ENCODE results near the gene DGKE.

DNA sequence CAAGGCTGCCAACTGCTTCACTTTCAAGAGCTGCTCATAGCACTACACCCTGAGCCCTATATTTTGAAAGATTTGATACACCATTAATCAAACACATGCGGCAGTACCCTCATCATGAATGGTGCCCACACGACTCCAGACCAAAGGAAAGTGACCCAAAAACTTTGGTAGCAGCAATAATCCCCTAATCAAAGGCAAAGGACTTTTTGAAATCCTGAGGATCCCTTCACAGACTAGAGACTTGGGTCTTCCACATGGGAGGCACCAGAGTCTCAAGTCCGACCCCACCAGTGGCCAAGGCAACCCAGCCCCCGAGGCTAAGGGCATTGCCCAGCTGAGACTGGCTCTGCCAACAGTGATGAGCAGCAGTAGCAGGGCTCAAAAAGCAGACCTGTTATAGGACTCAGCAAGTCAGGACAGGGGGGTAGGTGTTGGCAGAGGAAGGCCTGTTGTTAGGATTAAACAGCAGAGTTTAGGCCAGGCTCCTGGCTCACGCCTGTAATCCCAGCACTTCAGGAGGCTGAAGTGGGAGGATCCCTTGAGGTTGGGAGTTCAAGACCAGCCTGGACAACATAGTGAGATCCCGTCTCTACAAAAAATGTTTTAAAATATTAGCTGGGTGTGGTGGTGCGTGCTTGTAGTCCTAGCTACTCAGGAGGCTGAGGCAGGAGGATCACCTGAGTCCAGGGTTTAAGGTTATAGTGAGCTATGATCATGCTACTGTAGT lies 76.7 kb downstream of the DGKE start:
- TF ChIP-seq ZNF292 (tag by site-specific recombination; IDR thresholded peaks at IDR 0.05; ENCODE audit: borderline replicate concordance, low read depth) (no peak), CTCF (tag by site-specific recombination; IDR thresholded peaks at IDR 0.05) (no peak), ZNF629 (tag by site-specific recombination; IDR thresholded peaks at IDR 0.05) (no peak), ZNF146 (tag by site-specific recombination; IDR thresholded peaks at IDR 0.05) (no peak), ZBTB7A (tag by site-specific recombination; IDR thresholded peaks at IDR 0.05; ENCODE audit: low read depth) (no peak), ZNF274 (IDR thresholded peaks at IDR 0.05; ENCODE audit: low read length) (no peak), ZNF274 (tag by site-specific recombination; IDR thresholded peaks at IDR 0.05; ENCODE audit: borderline replicate concordance) (no peak), SP2 (tag by site-specific recombination; IDR thresholded peaks at IDR 0.05) (no peak), ZNF426 (tag by site-specific recombination; IDR thresholded peaks at IDR 0.05) (no peak), ZBTB21 (tag by site-specific recombination; IDR thresholded peaks at IDR 0.05) (no peak)
- TF ChIP-seq, protein P1, sequence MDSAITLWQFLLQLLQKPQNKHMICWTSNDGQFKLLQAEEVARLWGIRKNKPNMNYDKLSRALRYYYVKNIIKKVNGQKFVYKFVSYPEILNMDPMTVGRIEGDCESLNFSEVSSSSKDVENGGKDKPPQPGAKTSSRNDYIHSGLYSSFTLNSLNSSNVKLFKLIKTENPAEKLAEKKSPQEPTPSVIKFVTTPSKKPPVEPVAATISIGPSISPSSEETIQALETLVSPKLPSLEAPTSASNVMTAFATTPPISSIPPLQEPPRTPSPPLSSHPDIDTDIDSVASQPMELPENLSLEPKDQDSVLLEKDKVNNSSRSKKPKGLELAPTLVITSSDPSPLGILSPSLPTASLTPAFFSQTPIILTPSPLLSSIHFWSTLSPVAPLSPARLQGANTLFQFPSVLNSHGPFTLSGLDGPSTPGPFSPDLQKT (IDR thresholded peaks at IDR 0.05; ENCODE audit: borderline replicate concordance, low read depth, low read length), result no peak
- TF ChIP-seq, protein P2, sequence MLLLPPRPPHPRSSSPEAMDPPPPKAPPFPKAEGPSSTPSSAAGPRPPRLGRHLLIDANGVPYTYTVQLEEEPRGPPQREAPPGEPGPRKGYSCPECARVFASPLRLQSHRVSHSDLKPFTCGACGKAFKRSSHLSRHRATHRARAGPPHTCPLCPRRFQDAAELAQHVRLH (tag by site-specific recombination; IDR thresholded peaks at IDR 0.05), result no peak

All from HEK293 (cell line).